ENCODE measurements around the gene TMC3.

- no peak for TF ChIP-seq CTCF (IDR thresholded peaks at IDR 0.05)
- no peak for TF ChIP-seq POLR2A (IDR thresholded peaks at IDR 0.05)
- no peak for TF ChIP-seq EP300 (IDR thresholded peaks at IDR 0.05)
- TF ChIP-seq POLR2AphosphoS5 (IDR thresholded peaks at IDR 0.05), result no peak
Observed at GRCh38 chr15:81285461-81285860, 88.6 kb downstream of the TMC3 start.

Measured in sigmoid colon (tissue), 4 donors.